ENCODE data around the gene KRT28.

KRT28 gene, protein sequence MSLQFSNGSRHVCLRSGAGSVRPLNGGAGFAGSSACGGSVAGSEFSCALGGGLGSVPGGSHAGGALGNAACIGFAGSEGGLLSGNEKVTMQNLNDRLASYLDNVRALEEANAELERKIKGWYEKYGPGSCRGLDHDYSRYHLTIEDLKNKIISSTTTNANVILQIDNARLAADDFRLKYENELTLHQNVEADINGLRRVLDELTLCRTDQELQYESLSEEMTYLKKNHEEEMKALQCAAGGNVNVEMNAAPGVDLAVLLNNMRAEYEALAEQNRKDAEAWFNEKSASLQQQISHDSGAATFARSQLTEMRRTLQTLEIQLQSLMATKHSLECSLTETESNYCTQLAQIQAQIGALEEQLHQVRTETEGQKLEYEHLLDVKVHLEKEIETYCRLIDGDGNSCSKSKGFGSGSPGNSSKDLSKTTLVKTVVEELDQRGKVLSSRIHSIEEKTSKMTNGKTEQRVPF

DNA sequence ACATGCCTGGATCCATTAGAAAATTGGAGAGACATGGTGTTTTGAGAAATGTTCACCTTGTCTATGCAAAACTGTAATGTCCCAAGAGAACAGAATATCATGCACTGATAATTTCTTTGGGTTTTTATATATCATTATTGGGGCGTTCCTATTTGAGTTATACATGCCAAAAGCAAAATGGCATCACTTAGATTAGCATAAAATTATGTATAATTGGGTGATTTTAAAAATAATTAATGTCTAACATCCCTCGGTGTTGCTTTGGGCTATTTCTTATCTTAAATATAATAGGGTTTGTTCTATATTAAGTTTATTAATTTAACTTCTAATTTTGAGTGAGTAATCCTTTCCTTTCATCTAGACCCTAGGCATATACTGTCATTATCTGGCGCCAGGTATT is at the start of gene KRT28:
Gene KRT28, minus strand, starts transcription at position 101 of the 400 bp plus-strand sequence. Its CDS starts 66 bp downstream, at position 35.
- TF ChIP-seq, protein P1, sequence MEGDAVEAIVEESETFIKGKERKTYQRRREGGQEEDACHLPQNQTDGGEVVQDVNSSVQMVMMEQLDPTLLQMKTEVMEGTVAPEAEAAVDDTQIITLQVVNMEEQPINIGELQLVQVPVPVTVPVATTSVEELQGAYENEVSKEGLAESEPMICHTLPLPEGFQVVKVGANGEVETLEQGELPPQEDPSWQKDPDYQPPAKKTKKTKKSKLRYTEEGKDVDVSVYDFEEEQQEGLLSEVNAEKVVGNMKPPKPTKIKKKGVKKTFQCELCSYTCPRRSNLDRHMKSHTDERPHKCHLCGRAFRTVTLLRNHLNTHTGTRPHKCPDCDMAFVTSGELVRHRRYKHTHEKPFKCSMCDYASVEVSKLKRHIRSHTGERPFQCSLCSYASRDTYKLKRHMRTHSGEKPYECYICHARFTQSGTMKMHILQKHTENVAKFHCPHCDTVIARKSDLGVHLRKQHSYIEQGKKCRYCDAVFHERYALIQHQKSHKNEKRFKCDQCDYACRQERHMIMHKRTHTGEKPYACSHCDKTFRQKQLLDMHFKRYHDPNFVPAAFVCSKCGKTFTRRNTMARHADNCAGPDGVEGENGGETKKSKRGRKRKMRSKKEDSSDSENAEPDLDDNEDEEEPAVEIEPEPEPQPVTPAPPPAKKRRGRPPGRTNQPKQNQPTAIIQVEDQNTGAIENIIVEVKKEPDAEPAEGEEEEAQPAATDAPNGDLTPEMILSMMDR (IDR thresholded peaks at IDR 0.05; ENCODE audit: borderline replicate concordance, insufficient read depth, low read depth, low read length): no peak

DNA sequence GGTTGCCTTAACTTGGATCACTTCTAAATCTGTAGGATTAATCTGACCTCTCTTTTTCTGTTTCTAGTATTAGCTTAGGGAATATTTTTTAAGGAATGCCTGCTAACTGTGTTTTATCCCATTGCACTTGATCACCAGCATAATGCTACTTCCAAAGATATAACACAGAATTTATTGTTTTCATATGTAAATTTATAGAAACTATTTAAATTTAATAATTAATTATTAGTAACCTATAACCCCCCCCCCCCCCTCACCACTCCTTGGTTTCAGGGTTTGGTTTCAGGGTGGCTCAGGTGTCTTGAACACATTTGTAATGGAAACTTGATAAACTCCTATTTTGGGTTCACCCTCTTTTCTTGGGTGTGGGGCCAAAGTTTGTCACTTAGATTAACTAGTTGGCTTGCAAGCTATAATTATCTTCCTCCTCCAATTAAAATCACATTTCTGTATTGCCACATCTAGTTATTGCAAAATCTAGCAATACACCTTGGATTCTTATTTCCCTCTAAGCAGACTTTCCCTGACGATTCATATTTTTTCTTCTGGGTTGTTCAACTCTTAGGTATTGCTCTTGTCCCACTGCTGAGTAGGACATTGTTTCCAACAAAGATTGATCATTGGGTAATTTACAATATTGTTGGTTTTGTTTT is 49.0 kb upstream of the KRT28 start:
- TF ChIP-seq, protein P1 (IDR thresholded peaks at IDR 0.05; ENCODE audit: borderline replicate concordance, insufficient read depth, low read depth, low read length): no peak
- no peak overlapping the region for H3K4me3 ChIP-seq (ENCODE audit: low read depth, low read length)

More for the DNA sequence above, at the start of gene KRT28:
- no peak within 1 kb of the TSS for H3K4me3 ChIP-seq (ENCODE audit: low read depth, low read length)

DNA sequence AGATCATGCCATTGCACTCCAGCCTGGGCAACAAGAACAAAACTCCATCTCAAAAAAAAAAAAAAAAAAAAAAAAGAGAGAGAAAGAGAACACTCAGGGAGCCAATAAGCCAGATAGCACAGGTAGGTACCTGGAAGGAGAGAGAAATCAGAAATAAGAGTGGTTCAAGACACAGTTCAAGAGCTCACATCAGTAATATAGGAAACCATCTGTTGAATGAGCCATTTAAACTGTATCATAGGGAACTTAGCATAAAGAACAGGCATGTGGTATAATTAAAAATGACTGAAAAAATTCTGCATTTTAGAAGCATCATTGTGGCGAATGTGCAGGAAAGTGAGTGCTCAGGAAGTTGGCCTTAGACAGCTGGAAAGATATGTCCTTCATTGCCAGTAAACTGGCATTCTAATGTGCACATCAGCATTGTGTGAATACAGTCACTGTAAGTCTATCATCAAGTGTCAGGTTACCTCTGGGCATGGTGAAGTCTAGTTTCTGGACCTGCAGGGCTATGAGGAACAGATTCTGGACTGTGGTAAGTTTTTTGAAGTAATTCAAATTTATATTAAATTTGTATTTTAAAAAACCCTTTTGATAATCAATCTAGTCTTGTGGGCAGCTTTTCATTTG is 46.9 kb upstream of the KRT28 start:
- no peak overlapping the region for H3K4me3 ChIP-seq (ENCODE audit: low read depth, low read length)
- TF ChIP-seq, protein P1 (IDR thresholded peaks at IDR 0.05; ENCODE audit: borderline replicate concordance, insufficient read depth, low read depth, low read length): no peak

DNA sequence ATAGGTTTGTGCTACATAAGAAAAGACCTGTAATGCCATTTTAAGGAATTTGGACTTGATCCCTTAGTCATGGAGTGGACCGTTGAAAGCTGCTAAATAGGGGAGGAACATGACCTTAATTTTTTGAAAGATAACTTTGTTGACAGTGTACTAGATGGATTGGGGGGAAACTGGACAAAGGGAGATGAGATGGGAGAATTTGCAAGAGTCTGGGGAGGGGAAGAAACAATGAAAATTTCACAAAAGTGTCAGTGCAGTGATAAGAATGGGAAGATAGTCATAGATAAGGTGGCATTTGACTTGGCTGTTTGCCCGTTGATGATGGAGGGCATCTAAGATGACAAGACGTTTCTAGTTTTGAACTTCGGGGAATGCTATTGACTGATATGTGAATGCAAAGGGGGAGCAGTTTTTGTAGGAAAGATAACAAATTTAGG is 44.9 kb upstream of the KRT28 start:
- H3K4me3 ChIP-seq (ENCODE audit: low read depth, low read length): no peak overlapping the region
- TF ChIP-seq, protein P1 (IDR thresholded peaks at IDR 0.05; ENCODE audit: borderline replicate concordance, insufficient read depth, low read depth, low read length): no peak

DNA sequence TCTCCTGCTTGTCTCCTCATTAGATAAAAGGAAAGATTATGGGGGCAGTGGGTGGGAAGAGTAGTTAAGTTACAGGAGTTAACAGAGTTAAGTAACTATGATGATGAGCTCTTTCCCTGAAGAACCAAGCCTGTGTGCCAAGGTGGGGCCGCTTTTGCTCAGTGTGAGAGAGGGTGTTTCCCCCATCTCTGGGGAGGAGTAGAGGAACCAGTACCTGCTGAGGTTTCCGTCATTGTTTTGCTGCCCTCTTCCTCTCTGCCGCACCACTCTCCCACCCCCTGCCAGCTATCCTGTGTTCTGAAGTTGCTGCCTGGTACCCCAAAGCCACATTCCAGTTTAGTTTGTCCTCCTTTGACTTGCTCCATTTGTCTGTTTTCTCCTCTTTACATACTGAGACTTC is 43.5 kb upstream of the KRT28 start:
- no peak overlapping the region for H3K4me3 ChIP-seq (ENCODE audit: low read depth, low read length)
- TF ChIP-seq, protein P1 (IDR thresholded peaks at IDR 0.05; ENCODE audit: borderline replicate concordance, insufficient read depth, low read depth, low read length): no peak

DNA sequence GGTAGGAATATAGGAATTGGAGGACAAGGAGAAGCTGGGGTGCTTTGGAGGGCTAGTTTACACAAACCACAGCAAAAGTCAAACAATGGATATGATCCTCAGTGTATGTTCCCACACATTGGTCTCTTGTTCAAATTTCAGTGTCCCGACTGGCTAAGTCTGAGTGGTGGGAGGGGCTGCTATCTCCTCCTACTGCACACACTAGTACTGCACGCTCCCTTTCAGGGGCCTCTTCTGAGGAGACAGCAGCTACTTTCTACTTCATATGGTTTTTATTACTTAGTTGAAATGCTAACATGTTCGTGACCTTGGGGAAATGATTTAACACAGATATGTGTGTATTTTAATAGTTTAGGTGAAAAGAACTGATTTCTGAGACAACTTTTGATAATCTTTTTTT is 41.5 kb upstream of the KRT28 start:
- TF ChIP-seq, protein P1 (IDR thresholded peaks at IDR 0.05; ENCODE audit: borderline replicate concordance, insufficient read depth, low read depth, low read length): no peak
- H3K4me3 ChIP-seq (ENCODE audit: low read depth, low read length): no peak overlapping the region
